MCF 10A (cell line): ENCODE results near the gene TEX13A. TPM values are rescaled to one million over a fixed set of nuclear protein-coding genes. Genes with fewer than 3 reads are reported as not detected.

Experiments used
- Bru-seq: library from RNA; stranded (reverse); fragments of 400-500 nt; gene quantifications from one replicate; lab custom pipeline; 2021; lab: Mats Ljungman, UMichigan
- BruChase-seq, 2 experiments: library from RNA; stranded (reverse); fragments of 400-500 nt; gene quantifications; one replicate each; lab custom pipeline; 2021; lab: Mats Ljungman, UMichigan
- BruUV-seq: library from RNA; stranded (reverse); fragments of 400-500 nt; replicated peaks from 2 replicates; lab custom pipeline; 2021; lab: Mats Ljungman, UMichigan
- CTCF ChIA-PET: fragments of 300-600 bp; sonication (Branson Sonifier 250); formaldehyde crosslinking; extraction: SDS; loops from one replicate; lab custom pipeline; 2021; ENCODE audit warnings: antibody characterized with exemption, inconsistent platforms; lab: Yijun Ruan, JAX
- POLR2A ChIA-PET: fragments of 300-600, 350-650 bp; sonication (Branson Sonifier 250); formaldehyde crosslinking; extraction: SDS; loops from one replicate; lab custom pipeline; 2020; ENCODE audit warnings: antibody characterized with exemption, inconsistent platforms; lab: Yijun Ruan, JAX
- DNase-seq: peaks from one replicate; pipeline ENCODE4 v3.0.0-alpha.2; 2018; ENCODE audit not compliant: unreplicated experiment
- H3K27ac Mint-ChIP-seq: one replicate; pipeline ENCODE4 v1.8.0; 2022; ENCODE audit warnings: mild to moderate bottlenecking, low read depth, mixed read lengths; ENCODE audit not compliant: unreplicated experiment
- H3K27me3 Mint-ChIP-seq: one replicate; pipeline ENCODE4 v1.8.0; 2022; ENCODE audit warnings: mixed read lengths; ENCODE audit not compliant: insufficient read depth, unreplicated experiment
- H3K36me3 Mint-ChIP-seq: one replicate; pipeline ENCODE4 v1.8.0; 2022; ENCODE audit warnings: mild to moderate bottlenecking, moderate library complexity, mixed read lengths; ENCODE audit not compliant: insufficient read depth, unreplicated experiment
- H3K4me1 Mint-ChIP-seq: one replicate; pipeline ENCODE4 v1.8.0; 2022; ENCODE audit warnings: mixed read lengths; ENCODE audit not compliant: insufficient read depth, unreplicated experiment
- H3K4me3 Mint-ChIP-seq: one replicate; pipeline ENCODE4 v1.8.0; 2022; ENCODE audit warnings: mild to moderate bottlenecking, moderate library complexity, mixed read lengths; ENCODE audit not compliant: unreplicated experiment
- H3K9me3 Mint-ChIP-seq: one replicate; pipeline ENCODE4 v1.8.0; 2022; ENCODE audit warnings: mixed read lengths; ENCODE audit not compliant: unreplicated experiment
- CTCF ChIP-seq: fragments of 200-600 bp; IDR thresholded peaks from one replicate; pipeline ENCODE4 v1.8.0; 2022; ENCODE audit warnings: antibody characterized with exemption, mild to moderate bottlenecking; ENCODE audit not compliant: unreplicated experiment
- intact Hi-C: fragments of 100-400 bp; cut with micrococcal nuclease; formaldehyde crosslinking; loops from 2 replicates; pipeline ENCODE4 v1.14.1; 2022
- long read RNA-seq: library from polyadenylated mRNA; stranded (forward); transcript quantifications from one replicate; pipeline ENCODE4 v2.0.0, GENCODE V29; 2022
- total RNA-seq: library from RNA; stranded (reverse); gene quantifications from 2 replicates; pipeline ENCODE4 v1.2.3, GENCODE V29; 2022

Gene TEX13A
- total RNA-seq (0.30 and 0.39 TPM in 2 replicates), Bru-seq, nascent RNA (percentile 27 among the genes with signal in this experiment), BruChase-seq, experiment 1, labeled RNA remaining after a 6-hour chase (percentile 67 among the genes with signal in this experiment), BruChase-seq, experiment 2, labeled RNA remaining after a 2-hour chase (percentile 51 among the genes with signal in this experiment)
- long read RNA-seq: 0 reads

DNA sequence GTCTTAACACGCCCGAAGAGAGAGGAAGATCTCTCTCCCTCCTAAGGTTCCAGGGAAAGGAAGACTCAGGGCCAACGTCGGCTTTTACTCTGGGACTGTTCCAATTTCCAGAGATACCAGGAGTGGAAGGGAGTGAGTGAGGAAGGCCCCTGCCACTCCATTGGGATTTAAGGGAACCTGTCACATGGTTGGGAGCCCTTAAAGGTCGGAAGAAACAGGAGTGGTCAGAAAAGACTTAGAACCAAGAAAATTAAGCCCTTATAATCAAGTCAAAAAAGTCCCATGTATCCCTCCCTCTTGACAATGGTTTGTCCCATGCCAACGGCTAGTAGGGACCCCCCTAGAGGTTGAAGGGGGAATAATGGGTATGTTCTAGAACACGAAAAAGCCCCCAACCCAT is at the start of gene TEX13A:
Gene TEX13A, minus strand, starts transcription at position 59 of the 400 bp plus-strand sequence. CDS start 297 bp downstream, outside the sequence.
- Mint-ChIP-seq H3K27me3 (peaks cover 47% of the 10 kb centered on the region), H3K27ac (no peak within 1 kb of the TSS), H3K4me1 (no peaks in the 10 kb centered on the region), H3K36me3 (no peaks in the 10 kb centered on the region), H3K4me3 (no peak within 1 kb of the TSS), H3K9me3 (no peaks in the 10 kb centered on the region)
- intact Hi-C loops: no loop called here
- POLR2A ChIA-PET: no interaction called here
- CTCF ChIA-PET: no interaction called here
- no peak for DNase-seq
- no TSS peak for BruUV-seq
- TF ChIP-seq CTCF: no peak

- peaks cover 43% of the 10 kb centered on the region for H3K27me3 Mint-ChIP-seq
- DNase-seq: no peak
- CTCF ChIA-PET: no interaction called here
- no peak overlapping the region for H3K4me3 Mint-ChIP-seq
- no peak overlapping the region for H3K27ac Mint-ChIP-seq
- no peaks in the 10 kb centered on the region for H3K9me3 Mint-ChIP-seq
- intact Hi-C loops: no loop called here
- H3K36me3 Mint-ChIP-seq: no peaks in the 10 kb centered on the region
- no peaks in the 10 kb centered on the region for H3K4me1 Mint-ChIP-seq
- no TSS peak for BruUV-seq
- TF ChIP-seq CTCF: no peak
- POLR2A ChIA-PET: no interaction called here
Observed at GRCh38 chrX:105269386-105269785, 48.9 kb upstream of the TEX13A start.

DNA sequence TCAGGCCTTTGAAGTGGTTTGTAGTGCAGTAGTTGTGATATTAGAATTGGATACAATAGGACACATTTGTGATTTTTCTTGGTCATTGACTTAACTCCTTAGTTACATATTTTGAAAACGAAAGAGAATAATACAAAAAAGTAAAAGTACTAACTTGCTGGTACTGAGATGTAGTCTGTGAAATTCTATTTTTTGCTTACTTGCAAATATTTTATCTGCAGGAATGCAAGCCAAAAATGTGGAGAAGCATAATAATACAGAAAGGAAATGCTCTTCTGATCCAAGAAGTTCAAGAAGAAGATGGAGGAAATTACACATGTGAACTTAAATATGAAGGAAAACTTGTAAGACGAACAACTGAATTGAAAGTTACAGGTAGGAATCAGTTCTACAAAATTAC is 46.7 kb upstream of the TEX13A start:
- Mint-ChIP-seq H3K4me1 (no peaks in the 10 kb centered on the region), H3K27ac (no peak overlapping the region), H3K9me3 (no peaks in the 10 kb centered on the region), H3K27me3 (peaks cover 56% of the 10 kb centered on the region), H3K36me3 (no peaks in the 10 kb centered on the region), H3K4me3 (no peak overlapping the region)
- CTCF ChIA-PET: no interaction called here
- BruUV-seq: no TSS peak
- POLR2A ChIA-PET: no interaction called here
- intact Hi-C loops: no loop called here
- no peak for DNase-seq
- TF ChIP-seq CTCF: no peak

GRCh38 chrX:105266456-105266855 is 46.0 kb upstream of the TEX13A start:
- Mint-ChIP-seq H3K4me3 (no peak overlapping the region), H3K9me3 (no peaks in the 10 kb centered on the region), H3K36me3 (no peaks in the 10 kb centered on the region), H3K4me1 (no peaks in the 10 kb centered on the region), H3K27ac (no peak overlapping the region), H3K27me3 (peaks cover 60% of the 10 kb centered on the region)
- no peak for TF ChIP-seq CTCF
- BruUV-seq: no TSS peak
- ChIA-PET CTCF (interaction anchor here (0.6 kb wide), 1 partner anchor 286 kb away, joined by 3 read pairs; no protein-coding TSS in a partner anchor), POLR2A (no interaction called here)
- intact Hi-C loops: no loop called here
- DNase-seq: no peak
